ENCODE data around the gene SNAPC4. TPM values are rescaled to one million over a fixed set of nuclear protein-coding genes. Genes with fewer than 3 reads are reported as not detected.

SNAPC4 gene
- total RNA-seq, 1 experiment from 2014 or later = 29.7 TPM

DNA sequence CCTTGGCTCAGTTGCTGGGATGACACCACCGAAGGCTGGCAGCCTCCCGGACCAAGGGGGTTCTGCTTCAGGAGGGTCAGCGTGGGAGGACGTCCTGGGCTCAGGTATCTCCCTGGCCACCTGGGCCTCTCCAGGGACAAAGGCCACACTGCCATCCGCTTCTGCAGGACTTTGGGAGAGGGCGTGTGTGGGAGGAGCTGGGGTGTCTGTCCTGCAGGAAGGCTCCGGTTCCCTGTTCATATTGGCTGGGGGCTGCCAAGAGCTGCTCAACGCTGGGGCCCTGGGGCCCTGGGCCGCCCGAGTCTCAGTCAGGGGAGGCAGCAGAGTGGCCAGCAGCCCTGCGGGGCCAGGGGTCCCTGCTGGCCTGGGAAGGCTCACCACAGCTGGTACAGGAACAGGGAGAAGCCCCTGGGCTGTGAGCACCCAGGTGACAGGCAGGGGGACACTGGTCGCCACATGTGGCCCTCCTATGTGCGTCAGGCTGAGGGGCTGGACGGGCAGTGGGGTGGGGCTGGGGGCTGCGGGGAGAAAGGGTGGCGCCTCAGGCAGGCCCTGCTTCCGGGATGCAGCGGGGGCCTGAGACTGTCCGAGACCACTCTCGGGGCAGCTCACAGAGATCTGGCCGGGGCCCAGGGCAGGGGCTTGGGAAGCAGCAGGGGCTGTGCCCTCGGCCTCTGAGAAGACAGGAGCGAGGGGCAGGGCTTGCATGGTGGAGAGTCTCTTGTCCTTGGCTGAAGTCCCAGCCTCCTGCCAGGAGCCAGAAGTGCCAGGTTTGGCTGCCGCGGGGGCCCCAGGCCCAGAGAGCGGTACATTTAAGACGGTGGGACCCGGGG, 21.6 kb downstream of the SNAPC4 start:
- Histone ChIP-seq H3K56ac (ENCODE audit: insufficient read length, low read depth, low read length) (no peak overlapping the region), H3K9ac (ENCODE audit: extremely low read depth, insufficient read length, low read length) (no peak overlapping the region), H3K79me2 (ENCODE audit: insufficient read depth, low read length) (no peaks in the 10 kb centered on the region), H3K4ac (ENCODE audit: low read depth, low read length) (no peak overlapping the region), H3K18ac (ENCODE audit: insufficient read length, low read depth, low read length) (no peak overlapping the region), H2BK20ac (ENCODE audit: low read depth, low read length, poor library complexity, severe bottlenecking) (no peak overlapping the region), H3K4me2 (ENCODE audit: insufficient read depth, insufficient read length, low read length) (no peak overlapping the region), H3K14ac (ENCODE audit: insufficient read depth, low read length) (no peak overlapping the region), H2BK120ac (ENCODE audit: low read depth, low read length, poor library complexity, severe bottlenecking) (no peak overlapping the region), H3K23me2 (ENCODE audit: insufficient read length, low read depth, low read length, poor library complexity, severe bottlenecking) (no peaks in the 10 kb centered on the region), H3K27ac (ENCODE audit: insufficient read length, low read depth, low read length) (no peak overlapping the region), H2AFZ (ENCODE audit: low read length) (no peak overlapping the region), H3K4me1 (ENCODE audit: insufficient read depth, low read length) (no peaks in the 10 kb centered on the region), H3K27me3 (ENCODE audit: insufficient read depth, low read length) (no peaks in the 10 kb centered on the region), H3T11ph (ENCODE audit: low read length) (no peak overlapping the region), H3K23ac (ENCODE audit: insufficient read length, low read depth, low read length) (no peak overlapping the region), H2BK5ac (ENCODE audit: insufficient read length, low read length) (no peak overlapping the region), H2AK5ac (ENCODE audit: insufficient read length, low read length) (no peak overlapping the region), H4K20me1 (ENCODE audit: control insufficient read depth, insufficient read depth, insufficient read length) (no peaks in the 10 kb centered on the region), H2BK12ac (ENCODE audit: insufficient read length, low read depth, low read length) (no peak overlapping the region), H4K91ac (ENCODE audit: insufficient read length, low read depth, low read length) (no peak overlapping the region), H2BK15ac (ENCODE audit: low read depth, low read length) (no peak overlapping the region), H3K9me3 (ENCODE audit: control insufficient read depth, low read depth, low read length) (no peaks in the 10 kb centered on the region), H4K5ac (ENCODE audit: insufficient read length, low read depth, low read length) (no peak overlapping the region), H3K79me1 (ENCODE audit: insufficient read depth, low read depth, low read length, poor library complexity, severe bottlenecking) (no peaks in the 10 kb centered on the region), H4K8ac (replicated peaks; ENCODE audit: insufficient read length, low read depth, low read length) (no peak overlapping the region)
- Mint-ChIP-seq H3K27ac (peak overlapping the region in 1 of 3 experiments; percentile 48; a peak in 1 of 7 replicates), H3K27me3 (ENCODE audit: low read depth) (no peaks in the 10 kb centered on the region), H3K9me3 (no peaks in the 10 kb centered on the region), H3K4me3 (no peak overlapping the region), H3K36me3 (ENCODE audit: insufficient read depth in 1 of 3, low read depth in 3 of 3) (peaks cover 2 to 36% (median 21%) of the 10 kb centered on the region in 3 experiments; a peak in 5 of 7 replicates), H3K4me1 (no peaks in the 10 kb centered on the region)
- DNase-seq = no peak
- TF ChIP-seq, protein P1, sequence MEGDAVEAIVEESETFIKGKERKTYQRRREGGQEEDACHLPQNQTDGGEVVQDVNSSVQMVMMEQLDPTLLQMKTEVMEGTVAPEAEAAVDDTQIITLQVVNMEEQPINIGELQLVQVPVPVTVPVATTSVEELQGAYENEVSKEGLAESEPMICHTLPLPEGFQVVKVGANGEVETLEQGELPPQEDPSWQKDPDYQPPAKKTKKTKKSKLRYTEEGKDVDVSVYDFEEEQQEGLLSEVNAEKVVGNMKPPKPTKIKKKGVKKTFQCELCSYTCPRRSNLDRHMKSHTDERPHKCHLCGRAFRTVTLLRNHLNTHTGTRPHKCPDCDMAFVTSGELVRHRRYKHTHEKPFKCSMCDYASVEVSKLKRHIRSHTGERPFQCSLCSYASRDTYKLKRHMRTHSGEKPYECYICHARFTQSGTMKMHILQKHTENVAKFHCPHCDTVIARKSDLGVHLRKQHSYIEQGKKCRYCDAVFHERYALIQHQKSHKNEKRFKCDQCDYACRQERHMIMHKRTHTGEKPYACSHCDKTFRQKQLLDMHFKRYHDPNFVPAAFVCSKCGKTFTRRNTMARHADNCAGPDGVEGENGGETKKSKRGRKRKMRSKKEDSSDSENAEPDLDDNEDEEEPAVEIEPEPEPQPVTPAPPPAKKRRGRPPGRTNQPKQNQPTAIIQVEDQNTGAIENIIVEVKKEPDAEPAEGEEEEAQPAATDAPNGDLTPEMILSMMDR (conservative IDR thresholded peaks at IDR 0.05) = no peak
- no CpG with 5 or more reads among the region's 28 CpGs for WGBS (ENCODE audit: extremely low coverage, insufficient read length, low lambda C conversion rate)
